Stimulated activated effector memory CD8-positive, alpha-beta T cell treated with anti-CD3 and anti-CD28 coated beads, Interleukin-12 subunit alpha, Interleukin-12 subunit beta, amount 100 ng/mL, for 72 hours (primary cell): ENCODE measurements around the gene COPS7B.

Experiments
- ATAC-seq: fragments of 150-1000 bp; cut with Tn5 transposase; 2 replicates; pipeline ENCODE4 v1.10.0; 2021
- DNase-seq, 2 donors: peaks; one replicate each; pipeline ENCODE4 v3.0.0; 2021 to 2022; ENCODE audit warnings: low spot score in 2 of 2
- H3K27ac Mint-ChIP-seq: one replicate; pipeline ENCODE4 v1.8.0; 2022; ENCODE audit warnings: mild to moderate bottlenecking, mixed read lengths
- H3K36me3 Mint-ChIP-seq: one replicate; pipeline ENCODE4 v1.8.0; 2022; ENCODE audit warnings: mild to moderate bottlenecking, mixed read lengths
- H3K4me1 Mint-ChIP-seq: one replicate; pipeline ENCODE4 v1.8.0; 2022; ENCODE audit warnings: mixed read lengths
- H3K4me3 Mint-ChIP-seq: one replicate; pipeline ENCODE4 v1.8.0; 2022; ENCODE audit warnings: mild to moderate bottlenecking, mixed read lengths
- H3K9me3 Mint-ChIP-seq: one replicate; pipeline ENCODE4 v1.8.0; 2022; ENCODE audit warnings: mixed read lengths

COPS7B gene

DNA sequence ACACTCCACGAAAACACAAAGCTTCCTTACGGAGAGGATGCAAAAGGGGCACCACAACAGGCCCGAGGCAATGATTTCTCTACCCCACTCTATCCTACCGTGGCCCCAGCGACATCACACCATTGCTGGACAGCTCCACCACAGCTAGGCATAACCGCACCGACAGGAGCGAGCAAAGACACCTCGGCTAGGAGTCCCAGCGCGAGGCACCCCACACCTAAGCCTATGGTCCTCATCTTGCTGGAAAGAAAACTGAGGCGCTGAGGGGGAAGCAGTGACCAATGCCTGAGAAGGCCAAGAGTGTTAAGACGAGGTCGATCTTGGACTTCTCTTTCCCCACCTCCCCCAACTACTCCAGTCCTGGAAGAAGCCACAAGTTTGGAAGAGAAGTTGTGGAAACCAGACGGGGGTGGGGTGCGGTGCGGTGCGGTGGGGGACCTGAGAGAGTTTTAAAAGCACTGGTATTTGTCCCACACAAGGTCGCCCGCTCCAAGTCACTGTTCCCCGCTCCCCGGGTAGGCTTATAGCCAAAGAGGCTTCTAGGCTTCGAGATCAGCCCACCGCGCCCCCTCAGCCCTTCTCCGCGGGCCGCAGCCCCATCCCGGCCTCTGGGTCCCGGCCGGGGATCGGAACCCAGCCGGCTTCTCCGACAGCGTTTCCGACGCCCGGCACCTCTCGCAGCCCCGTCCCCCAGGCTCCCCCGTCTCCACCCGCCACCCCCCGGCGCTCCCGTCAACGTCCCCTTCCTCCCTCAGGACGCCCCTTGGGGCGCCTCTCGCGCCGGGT is 5.9 kb upstream of the COPS7B start:
- DNase-seq = no peak
- Mint-ChIP-seq H3K4me1 (peaks cover 60% of the 10 kb centered on the region), H3K9me3 (no peaks in the 10 kb centered on the region), H3K36me3 (peaks cover 8% of the 10 kb centered on the region), H3K4me3 (peak overlapping the region; percentile 95), H3K27ac (peak overlapping the region; percentile 91)
- peak; percentile 36 for ATAC-seq

DNA sequence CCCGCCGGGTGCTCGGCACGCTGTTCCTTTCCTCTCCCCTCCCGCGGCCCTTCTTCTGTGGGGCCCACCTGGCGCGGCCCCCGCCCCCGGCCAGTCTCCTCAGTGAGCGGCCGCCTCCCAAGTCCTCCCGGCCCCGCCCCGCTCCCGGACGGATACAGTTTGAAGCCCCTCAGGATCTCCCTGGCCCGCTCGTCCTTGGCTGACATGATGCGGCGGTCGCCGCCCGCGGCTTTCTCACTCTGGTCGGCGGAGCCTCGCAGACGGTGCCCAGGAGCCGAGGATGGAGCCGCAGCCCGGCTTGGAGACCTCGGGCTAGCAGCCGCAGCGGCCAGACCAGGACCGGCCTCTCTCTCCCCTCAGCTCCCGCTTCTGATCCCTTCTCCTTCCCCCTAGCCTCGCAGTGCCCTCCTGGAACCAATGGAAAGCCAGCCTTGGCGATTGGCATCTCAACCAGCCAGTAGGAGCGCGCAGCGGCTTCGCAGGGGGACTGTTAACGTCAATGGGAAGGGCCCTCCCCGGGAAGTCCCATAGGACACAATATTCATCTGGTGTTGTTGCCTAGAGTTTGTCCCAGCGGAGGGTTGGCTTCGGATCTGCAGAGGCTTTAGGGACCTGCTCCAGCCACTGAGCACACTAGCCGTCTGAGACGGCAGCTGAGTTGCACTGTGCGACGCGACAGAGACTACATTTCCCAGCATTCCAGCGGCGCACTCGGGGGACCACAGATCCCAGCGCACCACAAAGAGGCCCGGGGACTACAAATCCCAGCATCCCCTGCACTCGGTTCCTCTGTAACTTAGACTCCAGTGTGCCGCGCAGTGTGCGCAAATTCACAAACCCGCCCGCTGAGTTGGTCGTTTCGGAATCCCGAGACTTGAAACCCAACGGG is 5.1 kb upstream of the COPS7B start, which contains the start of gene PDE6D:
TSS of gene PDE6D (minus strand) at position 374 of the 889 bp plus-strand sequence. CDS start at position 206, 168 bp downstream.
- Mint-ChIP-seq H3K36me3 (peaks cover 8% of the 10 kb centered on the region), H3K9me3 (no peaks in the 10 kb centered on the region), H3K27ac (peak within 1 kb of the TSS; percentile 91), H3K4me1 (peaks cover 68% of the 10 kb centered on the region), H3K4me3 (peak within 1 kb of the TSS; percentile 95)
- peak; percentile 93 for ATAC-seq
- DNase-seq = peak; percentile 99 to 100

DNA sequence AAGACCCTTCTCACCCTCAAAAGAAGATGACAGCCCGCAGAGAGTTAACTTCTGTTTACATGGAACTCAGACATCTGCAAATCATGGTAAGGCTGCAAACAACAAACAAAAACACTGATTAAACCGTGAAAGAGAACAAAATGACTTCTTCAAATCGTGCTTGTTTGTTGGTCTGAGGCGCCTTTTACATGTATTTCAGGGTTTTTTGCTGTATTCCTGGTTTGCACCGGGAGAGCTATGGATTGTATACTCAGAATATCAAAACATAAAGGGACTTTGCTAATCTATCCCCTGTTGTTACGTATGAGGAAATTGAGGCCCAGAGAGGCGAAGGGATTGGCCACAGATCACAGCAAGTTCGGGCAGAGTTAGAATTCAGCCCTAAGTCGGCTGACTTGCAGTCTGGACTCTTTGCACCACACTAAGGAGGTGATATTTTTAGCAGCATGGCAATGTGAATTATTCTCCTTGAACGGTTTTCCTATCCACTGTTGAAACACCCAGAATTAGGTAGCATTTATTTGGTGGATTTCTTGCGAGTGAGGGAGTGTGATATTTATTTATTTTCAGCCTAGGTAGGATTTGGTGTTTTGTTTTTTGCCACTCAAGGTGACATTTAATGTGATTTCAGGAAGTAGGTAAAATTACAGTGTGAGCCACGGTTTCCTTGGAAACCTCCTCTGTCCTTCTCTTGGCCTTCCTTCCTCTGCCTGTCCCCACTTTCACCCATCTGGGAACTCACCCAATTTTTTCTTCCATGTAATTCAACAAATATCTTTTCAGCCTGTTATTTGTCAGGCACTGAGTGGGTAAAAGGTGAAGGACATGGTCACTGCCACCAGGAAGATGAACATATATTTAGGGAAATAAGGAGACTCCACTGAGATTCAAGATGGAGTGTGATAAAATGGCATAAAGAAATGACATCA is 4.2 kb upstream of the COPS7B start:
- Mint-ChIP-seq H3K4me3 (peak overlapping the region; percentile 95), H3K4me1 (peaks cover 74% of the 10 kb centered on the region)
- peak; percentile 17 for ATAC-seq

DNA sequence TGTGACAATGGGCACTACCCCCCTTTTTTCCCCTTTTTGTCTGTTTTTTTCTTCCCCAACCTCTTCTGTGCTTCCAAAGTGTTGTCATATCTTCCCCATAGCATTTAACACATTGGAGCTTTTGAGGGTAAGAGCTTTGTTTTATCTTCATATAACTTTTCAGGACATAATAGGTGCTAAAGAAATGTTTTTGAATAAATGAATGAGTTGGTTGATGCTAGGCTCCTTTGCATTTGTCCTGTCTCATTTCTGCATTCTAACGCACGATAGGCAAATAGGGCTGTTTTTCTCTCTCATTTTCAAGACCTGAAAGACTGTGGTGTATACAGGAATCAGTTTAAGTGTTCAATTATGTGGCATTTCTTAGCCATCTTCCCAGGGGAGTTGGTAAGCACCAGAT is 832 bp upstream of the COPS7B start:
- Mint-ChIP-seq H3K27ac (peak overlapping the region; percentile 76), H3K36me3 (peaks cover 29% of the 10 kb centered on the region), H3K4me1 (peaks cover 57% of the 10 kb centered on the region)

More for the DNA sequence above, 4.2 kb upstream of the COPS7B start:
- peak in 1 of 2 donors; percentile 52 for DNase-seq
- Mint-ChIP-seq H3K36me3 (peaks cover 8% of the 10 kb centered on the region), H3K9me3 (no peaks in the 10 kb centered on the region), H3K27ac (peak overlapping the region; percentile 91)

DNA sequence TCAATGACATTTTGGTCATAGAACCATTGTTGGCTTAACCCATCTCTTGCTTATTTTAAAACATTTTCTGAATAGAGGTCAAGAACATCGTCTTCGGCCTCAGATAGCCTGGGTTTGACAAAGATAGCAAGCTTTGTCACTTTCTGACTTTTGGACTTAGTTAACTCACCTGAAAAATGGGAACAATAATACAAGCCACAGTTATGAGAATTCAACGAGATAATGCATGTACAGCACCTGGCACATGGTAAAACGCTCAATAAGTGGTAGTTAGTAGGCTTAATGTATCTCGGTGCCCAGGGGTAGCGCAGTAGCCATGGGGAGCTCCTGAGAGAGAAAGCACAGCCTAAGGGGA is 446 bp upstream of the COPS7B start:
- peaks cover 33% of the 10 kb centered on the region for H3K36me3 Mint-ChIP-seq
- ATAC-seq = no peak
- DNase-seq = no peak
- peak overlapping the region; percentile 76 for H3K27ac Mint-ChIP-seq
- H3K4me1 Mint-ChIP-seq = peaks cover 57% of the 10 kb centered on the region
- no peaks in the 10 kb centered on the region for H3K9me3 Mint-ChIP-seq
- H3K4me3 Mint-ChIP-seq = peak overlapping the region; percentile 88

More for the DNA sequence above, 832 bp upstream of the COPS7B start:
- H3K4me3 Mint-ChIP-seq = peak overlapping the region; percentile 88
- no peaks in the 10 kb centered on the region for H3K9me3 Mint-ChIP-seq
- DNase-seq (no peak), ATAC-seq (no peak)

DNA sequence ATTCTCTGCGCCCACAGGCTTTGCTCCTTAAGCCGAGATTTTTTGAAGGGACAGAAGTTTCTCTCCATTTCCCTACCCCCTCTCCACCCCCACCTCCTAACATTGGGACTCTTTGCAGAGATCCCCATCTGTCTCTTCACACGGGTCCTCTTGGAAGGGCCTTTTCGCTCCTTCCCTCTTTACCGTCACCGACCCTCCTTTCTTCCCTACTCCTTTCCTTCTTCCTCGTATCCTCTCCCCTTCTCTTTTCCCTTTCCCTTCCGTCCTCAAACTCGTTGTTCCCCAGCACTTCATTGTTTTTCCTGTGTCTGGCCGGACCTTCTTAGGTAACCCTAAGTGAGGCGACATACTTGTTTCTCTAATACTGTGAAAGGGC is 660 bp downstream of the COPS7B start:
- Mint-ChIP-seq H3K36me3 (peaks cover 36% of the 10 kb centered on the region), H3K4me1 (peaks cover 54% of the 10 kb centered on the region), H3K4me3 (peak overlapping the region; percentile 88), H3K27ac (peak overlapping the region; percentile 76), H3K9me3 (no peaks in the 10 kb centered on the region)
- DNase-seq = no peak
- no peak for ATAC-seq

DNA sequence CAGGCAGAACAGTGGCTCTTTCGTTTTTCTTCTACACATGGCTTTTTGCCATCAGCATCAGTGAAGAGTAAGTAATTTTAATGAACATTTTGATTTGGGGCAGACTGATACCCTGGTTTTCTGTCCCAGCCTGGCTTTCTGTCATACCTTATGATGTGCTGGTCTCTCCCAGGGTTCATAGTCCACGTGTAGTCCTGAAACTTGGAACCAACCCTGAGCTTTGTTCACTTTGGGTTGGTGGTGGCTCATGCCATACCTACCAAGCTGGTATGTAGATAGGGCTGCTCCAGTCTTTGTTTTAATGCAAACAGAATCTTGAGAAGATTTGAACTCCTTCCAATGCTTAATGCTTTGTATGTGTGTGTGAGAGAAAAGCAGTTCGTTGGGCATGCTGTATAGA is 4.9 kb downstream of the COPS7B start:
- H3K27ac Mint-ChIP-seq = no peak overlapping the region
- ATAC-seq (no peak), DNase-seq (no peak)
- H3K9me3 Mint-ChIP-seq = no peaks in the 10 kb centered on the region
- no peak overlapping the region for H3K4me3 Mint-ChIP-seq
- H3K4me1 Mint-ChIP-seq = peaks cover 20% of the 10 kb centered on the region
- peaks cover 69% of the 10 kb centered on the region for H3K36me3 Mint-ChIP-seq

DNA sequence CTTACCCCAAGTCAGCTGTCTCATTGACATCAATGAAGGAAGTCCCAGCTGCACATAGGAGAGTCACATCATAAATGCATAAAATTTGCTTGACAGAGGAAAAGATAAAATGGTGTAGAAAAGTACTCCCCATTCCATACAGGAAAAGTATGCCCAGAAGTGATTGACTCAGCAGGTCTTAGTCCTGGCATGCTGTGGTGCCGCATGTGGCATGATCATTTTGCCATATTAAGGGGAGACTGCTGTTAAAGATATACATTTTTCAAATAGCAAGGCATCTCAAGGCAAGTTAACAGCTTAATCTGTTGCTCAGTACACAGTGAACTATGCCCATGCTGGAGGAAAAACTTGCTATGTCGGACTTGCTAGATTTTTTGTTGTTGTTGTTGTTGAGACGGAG is 8.1 kb downstream of the COPS7B start:
- Mint-ChIP-seq H3K9me3 (no peaks in the 10 kb centered on the region), H3K36me3 (peaks cover 91% of the 10 kb centered on the region), H3K4me3 (no peak overlapping the region), H3K27ac (no peak overlapping the region), H3K4me1 (peaks cover 10% of the 10 kb centered on the region)
- no peak for ATAC-seq
- DNase-seq = no peak

DNA sequence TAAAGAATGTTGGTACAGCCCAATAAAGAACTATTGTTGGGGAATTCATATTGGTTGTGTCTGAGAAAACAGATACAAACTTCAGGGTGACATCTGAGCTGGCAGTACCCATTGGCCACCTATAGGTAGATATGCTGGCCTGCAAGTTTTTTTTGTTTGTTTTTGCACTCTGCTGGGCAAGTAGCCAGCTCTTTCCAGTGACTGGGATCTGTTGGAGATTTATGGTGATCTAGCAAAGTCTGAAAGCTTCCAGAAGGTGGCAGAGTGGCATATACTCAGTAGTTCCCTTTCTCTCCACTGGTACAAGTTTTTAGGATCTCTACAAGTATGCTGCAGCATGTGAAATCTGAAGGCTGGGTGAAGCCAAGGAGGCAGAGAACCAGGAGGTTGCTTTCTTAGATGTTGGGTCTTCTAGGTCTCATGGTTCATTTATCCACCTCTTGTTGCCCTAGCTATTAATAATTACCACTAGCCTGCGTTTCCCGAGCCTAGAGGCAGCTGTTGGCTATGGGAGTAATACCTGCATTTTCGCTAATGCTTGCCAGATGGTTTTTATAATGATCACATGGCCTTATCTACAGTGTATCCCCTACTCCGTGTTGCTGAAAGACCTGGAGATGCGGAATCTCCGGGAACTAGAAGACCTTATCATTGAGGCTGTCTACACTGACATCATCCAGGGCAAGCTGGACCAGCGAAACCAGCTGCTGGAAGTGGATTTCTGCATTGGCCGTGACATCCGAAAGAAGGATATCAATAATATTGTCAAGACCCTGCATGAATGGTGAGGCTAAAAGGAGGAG is 9.5 kb downstream of the COPS7B start:
- Mint-ChIP-seq H3K9me3 (no peaks in the 10 kb centered on the region), H3K4me3 (no peak overlapping the region), H3K27ac (no peak overlapping the region), H3K36me3 (peaks cover 88% of the 10 kb centered on the region), H3K4me1 (peaks cover 10% of the 10 kb centered on the region)
- DNase-seq = no peak
- no peak for ATAC-seq

DNA sequence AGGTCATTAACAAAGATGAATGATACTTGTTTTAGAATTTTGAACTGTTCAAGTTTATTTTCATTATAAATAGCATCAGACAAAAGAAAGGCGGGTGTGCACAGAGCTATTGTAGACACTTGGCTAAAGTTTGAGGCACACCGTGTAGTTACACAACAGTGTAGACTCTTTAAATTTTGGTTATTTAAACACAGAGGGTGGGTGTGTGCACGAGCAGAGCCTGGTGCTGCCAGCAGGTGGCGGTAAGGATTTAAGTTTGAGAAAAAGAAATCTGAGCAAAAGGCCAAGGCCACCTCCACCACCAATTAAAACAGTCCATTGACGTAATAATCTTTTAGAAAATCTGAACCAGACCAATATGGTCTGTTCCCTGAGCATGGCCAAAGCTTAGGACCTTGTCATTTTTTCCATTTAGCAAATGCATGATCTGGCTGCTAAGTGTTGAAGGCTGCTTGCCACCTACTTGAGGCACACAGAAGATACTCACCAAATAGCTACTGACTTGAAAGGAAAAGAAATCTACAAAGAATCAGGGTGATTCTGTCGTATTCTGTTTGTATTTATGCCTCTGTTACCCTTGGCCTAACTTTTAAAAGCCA is 14.3 kb downstream of the COPS7B start:
- Mint-ChIP-seq H3K4me3 (no peak overlapping the region), H3K36me3 (peaks cover 94% of the 10 kb centered on the region), H3K9me3 (no peaks in the 10 kb centered on the region), H3K27ac (no peak overlapping the region), H3K4me1 (peaks cover 21% of the 10 kb centered on the region)
- DNase-seq (peak; percentile 26 to 65), ATAC-seq (peak; percentile 58)

DNA sequence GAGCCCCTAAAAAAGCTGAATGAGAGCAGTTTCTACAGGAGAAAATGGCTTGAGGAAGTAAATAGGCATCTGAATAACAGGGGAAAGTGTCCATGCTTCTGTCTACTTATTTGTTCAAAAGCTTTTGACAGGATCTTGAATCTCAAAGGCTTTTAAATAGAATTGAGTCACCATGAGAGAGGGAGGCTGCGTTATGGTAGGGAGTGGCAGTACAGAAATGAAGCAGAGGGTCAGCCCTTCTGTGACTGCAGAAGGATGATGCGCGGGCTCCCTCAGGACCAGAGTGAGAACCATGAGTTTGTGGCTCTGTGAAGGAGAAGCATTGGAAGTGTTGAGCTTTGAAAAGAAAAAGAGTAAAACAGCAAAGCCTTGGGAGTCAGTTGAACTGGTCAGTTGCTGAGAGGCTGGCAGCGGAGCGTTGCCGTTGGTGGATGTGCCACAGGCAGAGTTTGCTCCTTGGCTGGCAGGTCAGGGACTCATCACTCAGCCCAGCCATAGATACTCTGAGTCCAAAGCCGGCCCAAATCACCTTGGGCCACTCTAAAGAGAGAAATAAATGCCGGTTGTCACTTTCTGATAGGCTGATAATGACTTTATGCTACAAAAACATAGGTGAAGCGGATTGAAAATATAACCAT is 17.4 kb downstream of the COPS7B start:
- peaks cover 21% of the 10 kb centered on the region for H3K4me1 Mint-ChIP-seq

DNA sequence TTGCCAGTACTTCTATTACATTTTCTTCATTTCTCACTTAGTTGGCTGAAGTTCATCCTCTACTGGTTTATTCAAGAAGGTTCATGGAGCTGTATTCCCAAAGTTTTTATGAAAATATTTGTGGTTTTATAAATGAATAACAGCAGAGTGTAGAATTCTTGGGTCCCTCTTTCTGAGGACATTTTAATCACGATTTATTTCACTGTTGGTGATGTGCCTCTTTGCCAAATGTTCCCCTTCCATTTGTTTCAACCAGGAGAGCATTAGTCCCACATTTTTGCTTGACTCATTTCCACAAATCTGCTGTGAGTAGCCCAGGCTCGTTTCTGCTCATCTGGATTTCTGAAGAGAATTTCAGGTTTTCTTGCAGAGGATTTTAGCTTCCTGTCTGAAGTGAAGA is 20.8 kb downstream of the COPS7B start:
- ATAC-seq = no peak
- no peak for DNase-seq
- no peak overlapping the region for H3K4me3 Mint-ChIP-seq
- peaks cover 78% of the 10 kb centered on the region for H3K36me3 Mint-ChIP-seq
- no peaks in the 10 kb centered on the region for H3K9me3 Mint-ChIP-seq
- peaks cover 17% of the 10 kb centered on the region for H3K4me1 Mint-ChIP-seq
- H3K27ac Mint-ChIP-seq = no peak overlapping the region

More for the DNA sequence above, 17.4 kb downstream of the COPS7B start:
- Mint-ChIP-seq H3K27ac (peak overlapping the region; percentile 44), H3K4me3 (no peak overlapping the region), H3K36me3 (peaks cover 94% of the 10 kb centered on the region), H3K9me3 (no peaks in the 10 kb centered on the region)
- ATAC-seq = no peak
- no peak for DNase-seq

DNA sequence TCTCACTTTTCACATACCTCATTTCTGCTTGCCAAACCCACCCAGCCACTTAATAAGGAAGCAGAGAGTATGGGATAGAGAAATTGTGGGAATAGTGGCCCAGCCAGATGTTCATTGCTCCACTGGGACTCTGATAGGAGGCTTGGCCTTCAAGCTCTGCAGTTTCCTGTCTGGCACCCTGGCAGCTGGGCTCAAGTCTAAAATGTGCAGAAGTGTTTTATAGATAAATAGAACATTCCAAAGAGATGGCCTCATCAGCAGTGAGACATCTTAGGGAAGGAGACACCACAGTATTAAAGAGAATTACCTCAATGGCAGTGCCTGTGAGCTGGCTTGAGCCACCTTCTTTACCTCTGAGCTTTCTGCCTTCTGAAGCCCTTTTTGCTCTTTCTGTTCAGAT is 24.7 kb downstream of the COPS7B start:
- DNase-seq (no peak), ATAC-seq (no peak)
- no peaks in the 10 kb centered on the region for H3K4me1 Mint-ChIP-seq
- no peak overlapping the region for H3K4me3 Mint-ChIP-seq
- H3K36me3 Mint-ChIP-seq = peaks cover 52% of the 10 kb centered on the region
- H3K27ac Mint-ChIP-seq = peak overlapping the region; percentile 27
- H3K9me3 Mint-ChIP-seq = no peaks in the 10 kb centered on the region
